ENCODE results near the gene G6PD.

GRCh38 chrX:154511761-154512160, 34.9 kb downstream of the G6PD start:
- TF ChIP-seq CTCF (IDR thresholded peaks at IDR 0.05) (no peak), POLR2A (IDR thresholded peaks at IDR 0.05) (no peak)

Measured in testis (tissue), 2 donors.